Endothelial cell of umbilical vein (primary cell): ENCODE measurements around the gene TSPAN8. TPM values are rescaled to one million over a fixed set of nuclear protein-coding genes. Genes with fewer than 3 reads are reported as not detected.

ENCODE experiments used
- BruUV-seq: library from RNA; stranded (reverse); fragments of 400-500 nt; replicated peaks from 2 replicates; lab custom pipeline; 2021; lab: Mats Ljungman, UMichigan
- CTCF ChIA-PET: fragments of 300-600, 350-600 bp; sonication (Branson Sonifier 250); formaldehyde crosslinking; loops from one replicate; lab custom pipeline; 2021; ENCODE audit warnings: antibody characterized with exemption, inconsistent platforms; lab: Charles Lee
- POLR2A ChIA-PET: fragments of 300-600, 350-600 bp; sonication (Branson Sonifier 250); formaldehyde crosslinking; loops from one replicate; lab custom pipeline; 2021; ENCODE audit warnings: antibody characterized with exemption, inconsistent platforms; lab: Charles Lee
- DNase-seq: peaks from one replicate; pipeline ENCODE4 v3.0.0-alpha.2; 2011; ENCODE audit warnings: low read depth, low spot score
- FAIRE-seq: peaks from 2 replicates; lab custom pipeline; 2011; peaks lifted over from hg19 to GRCh38; lab: Jason Lieb, UNC
- H2AFZ ChIP-seq: 2 replicates; pipeline ENCODE4 v1.6.0; 2012; ENCODE audit warnings: low read depth, low read length, control low read depth, inconsistent platforms
- H3K27ac ChIP-seq: 2 replicates; pipeline ENCODE4 v1.5.1; 2011; ENCODE audit warnings: low read depth, mild to moderate bottlenecking, control low read depth, low read length, moderate library complexity; ENCODE audit not compliant: insufficient read depth
- H3K27me3 ChIP-seq, 2 experiments: 2 replicates each; pipeline versions ENCODE4 v1.6.0 to v1.6.1; 2011; ENCODE audit warnings: low read length in 2 of 2, mixed read lengths in 1 of 2; ENCODE audit not compliant: control insufficient read depth in 2 of 2, insufficient read depth in 2 of 2
- H3K36me3 ChIP-seq, 2 experiments: 2 replicates in 1 of 2; 3 replicates in 1 of 2; pipeline ENCODE4 v1.5.1; 2011; ENCODE audit warnings: low read length in 2 of 2, mild to moderate bottlenecking in 1 of 2, moderate library complexity in 1 of 2; ENCODE audit not compliant: control insufficient read depth in 2 of 2, insufficient read depth in 2 of 2; ENCODE audit errors: extremely low read depth in 1 of 2
- H3K4me1 ChIP-seq: 3 replicates; pipeline ENCODE4 v1.5.1; 2011; ENCODE audit warnings: mild to moderate bottlenecking, low read length; ENCODE audit not compliant: control insufficient read depth, insufficient read depth; ENCODE audit errors: extremely low read depth
- H3K4me2 ChIP-seq: 2 replicates; pipeline ENCODE4 v1.6.1; 2011; ENCODE audit warnings: low read length, control low read depth, mixed read lengths; ENCODE audit not compliant: insufficient read depth
- H3K4me3 ChIP-seq, 3 experiments: fragments of 200-600 bp in 1 of 3; sonication (generic), shearing (Covaris generic) in 1 of 3; replicated peaks in 1 of 3; 2 replicates each; pipeline ENCODE4 v1.5.1; 2011 to 2016; ENCODE audit warnings: control low read depth in 3 of 3, low read length in 3 of 3, mild to moderate bottlenecking in 2 of 3, inconsistent platforms in 1 of 3, low read depth in 1 of 3, moderate library complexity in 1 of 3; ENCODE audit not compliant: insufficient read depth in 1 of 3
- H3K79me2 ChIP-seq: 2 replicates; pipeline ENCODE4 v1.6.0; 2012; ENCODE audit warnings: low read length, inconsistent platforms; ENCODE audit not compliant: control insufficient read depth, insufficient read depth
- H3K9ac ChIP-seq: replicated peaks from 2 replicates; pipeline ENCODE3; 2011; ENCODE audit warnings: low read length, control low read depth; ENCODE audit not compliant: insufficient read depth; ENCODE audit errors: extremely low read depth
- H3K9me1 ChIP-seq: replicated peaks from 3 replicates; pipeline ENCODE4 v1.6.0; 2011; ENCODE audit warnings: mild to moderate bottlenecking, low read length; ENCODE audit not compliant: control insufficient read depth, insufficient read depth; ENCODE audit errors: extremely low read depth
- H3K9me3 ChIP-seq: replicated peaks from 2 replicates; pipeline ENCODE4 v1.5.1; 2012; ENCODE audit warnings: low read length, inconsistent platforms; ENCODE audit not compliant: control insufficient read depth, insufficient read depth
- H4K20me1 ChIP-seq: replicated peaks from 2 replicates; pipeline ENCODE3; 2011; ENCODE audit warnings: mild to moderate bottlenecking, low read length; ENCODE audit not compliant: control insufficient read depth, insufficient read depth; ENCODE audit errors: extremely low read depth
- EZH2 ChIP-seq: IDR thresholded peaks from 2 replicates; pipeline ENCODE4 v1.6.1; 2012; ENCODE audit warnings: borderline replicate concordance, low read depth, mild to moderate bottlenecking, moderate library complexity, low read length, inconsistent platforms; ENCODE audit not compliant: severe bottlenecking
- FOS ChIP-seq: IDR thresholded peaks from 2 replicates; pipeline ENCODE4 v1.6.1; 2011; ENCODE audit warnings: mild to moderate bottlenecking, low read length, moderate library complexity, borderline replicate concordance; ENCODE audit not compliant: insufficient read depth
- GATA2 ChIP-seq: IDR thresholded peaks from 2 replicates; pipeline ENCODE4 v1.7.0; 2011; ENCODE audit warnings: low read depth, mild to moderate bottlenecking, moderate library complexity, mixed read lengths, low read length; ENCODE audit not compliant: insufficient read length, insufficient read depth
- JUN ChIP-seq: IDR thresholded peaks from 2 replicates; pipeline ENCODE4 v1.6.1; 2011; ENCODE audit warnings: borderline replicate concordance, low read depth; ENCODE audit not compliant: insufficient read length, insufficient read depth
- MYC ChIP-seq: IDR thresholded peaks from one replicate; pipeline ENCODE4 v1.6.1; 2011; ENCODE audit warnings: mild to moderate bottlenecking, low read depth, low read length
- POLR2AphosphoS5 ChIP-seq: IDR thresholded peaks from 2 replicates; pipeline ENCODE4 v1.6.1; 2012; ENCODE audit warnings: low read depth, mild to moderate bottlenecking, control low read depth, low read length, moderate library complexity; ENCODE audit not compliant: insufficient read depth
- dilution Hi-C: fragments of 300-500 bp; cut with MboI; formaldehyde crosslinking; loops from one replicate; pipeline ENCODE4 v1.15.0; 2019; ENCODE audit warnings: low sequenced_read_pairs; ENCODE audit not compliant: extremely low pct_ligation_motif_present
- intact Hi-C: fragments of 100-400 bp; cut with micrococcal nuclease; formaldehyde crosslinking; loops from one replicate; pipeline ENCODE4 v1.10.0; 2022
- polyA plus RNA-seq, 4 experiments: library from polyadenylated mRNA; depleted of rRNA in 3 of 4; stranded (reverse) in 3 of 4; unstranded in 1 of 4; fragments of >200 nt; gene quantifications; 2 replicates each; pipeline versions ENCODE4 v1.2.1 to v1.2.3, GENCODE V29; 2011 to 2012; ENCODE audit warnings: missing spikeins in 1 of 4
- total RNA-seq: library from RNA; stranded (reverse); gene quantifications from 2 replicates; pipeline ENCODE4 v1.2.3, GENCODE V29; 2021
- TF ChIP-seq, protein P1 (sequence below), 2 donors: IDR thresholded peaks; 1 replicate in 1 of 2; 2 replicates in 1 of 2; pipeline ENCODE4 v1.5.1; 2011; ENCODE audit warnings: low read length in 2 of 2, mild to moderate bottlenecking in 2 of 2, moderate library complexity in 2 of 2, control low read depth in 1 of 2, inconsistent platforms in 1 of 2, low read depth in 1 of 2; ENCODE audit not compliant: insufficient read depth in 1 of 2; ENCODE audit errors: extremely low read depth in 1 of 2
- TF ChIP-seq, protein P2 (sequence below): IDR thresholded peaks from 2 replicates; pipeline ENCODE4 v1.6.1; 2011; ENCODE audit not compliant: insufficient read depth, insufficient read length

TSPAN8 gene
- total and polyA plus RNA-seq, 2 donors (not counting 3 experiments of a cell fraction or from before 2014, with no cell fraction given): 1.2 to 1.6 TPM

DNA sequence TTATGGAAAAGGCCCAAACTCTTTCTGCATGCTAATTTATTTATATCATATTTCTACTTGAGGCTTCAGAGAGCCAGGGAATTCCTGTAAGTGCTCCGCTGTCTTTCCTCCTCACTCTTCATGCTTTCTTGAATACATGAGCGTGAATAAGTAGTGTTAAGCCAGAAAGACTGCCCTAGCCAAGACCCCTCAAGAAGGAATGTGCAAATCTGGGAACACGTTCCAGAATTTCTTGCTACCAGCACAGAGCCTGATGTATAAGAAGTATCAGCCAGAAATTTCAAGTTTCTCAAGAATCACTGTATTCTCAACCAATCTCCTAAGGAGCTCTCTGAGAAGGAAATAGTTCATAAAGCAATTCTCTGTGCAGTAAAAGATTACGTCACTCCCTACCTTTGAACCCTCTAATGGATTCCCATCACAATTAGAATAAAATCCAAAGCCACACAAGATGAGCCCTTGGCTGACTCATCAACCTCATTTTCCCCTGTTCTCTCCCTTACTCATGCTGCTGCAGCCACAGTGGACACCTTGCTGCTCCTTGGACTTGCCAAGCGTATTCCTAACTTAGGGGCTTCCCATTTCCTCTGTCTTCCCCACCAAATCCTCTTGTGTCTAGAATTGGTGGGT lies 6.9 kb upstream of the TSPAN8 start:
- ChIA-PET CTCF (no interaction called here), POLR2A (no interaction called here)
- no peak for FAIRE-seq

More for the DNA sequence above, 6.9 kb upstream of the TSPAN8 start:
- Histone ChIP-seq H3K27ac (no peak overlapping the region), H3K27me3 (no peaks in the 10 kb centered on the region), H3K79me2 (no peaks in the 10 kb centered on the region), H3K36me3 (no peaks in the 10 kb centered on the region), H2AFZ (no peak overlapping the region), H3K4me3 (no peak overlapping the region), H3K9me1 (no peaks in the 10 kb centered on the region), H3K4me2 (no peak overlapping the region), H3K9ac (no peak overlapping the region), H4K20me1 (no peaks in the 10 kb centered on the region), H3K9me3 (no peaks in the 10 kb centered on the region), H3K4me1 (peaks cover 5% of the 10 kb centered on the region)
- TF ChIP-seq GATA2 (no peak), EZH2 (no peak), MYC (no peak), POLR2AphosphoS5 (no peak), JUN (no peak), FOS (no peak)
- TF ChIP-seq, protein P1, sequence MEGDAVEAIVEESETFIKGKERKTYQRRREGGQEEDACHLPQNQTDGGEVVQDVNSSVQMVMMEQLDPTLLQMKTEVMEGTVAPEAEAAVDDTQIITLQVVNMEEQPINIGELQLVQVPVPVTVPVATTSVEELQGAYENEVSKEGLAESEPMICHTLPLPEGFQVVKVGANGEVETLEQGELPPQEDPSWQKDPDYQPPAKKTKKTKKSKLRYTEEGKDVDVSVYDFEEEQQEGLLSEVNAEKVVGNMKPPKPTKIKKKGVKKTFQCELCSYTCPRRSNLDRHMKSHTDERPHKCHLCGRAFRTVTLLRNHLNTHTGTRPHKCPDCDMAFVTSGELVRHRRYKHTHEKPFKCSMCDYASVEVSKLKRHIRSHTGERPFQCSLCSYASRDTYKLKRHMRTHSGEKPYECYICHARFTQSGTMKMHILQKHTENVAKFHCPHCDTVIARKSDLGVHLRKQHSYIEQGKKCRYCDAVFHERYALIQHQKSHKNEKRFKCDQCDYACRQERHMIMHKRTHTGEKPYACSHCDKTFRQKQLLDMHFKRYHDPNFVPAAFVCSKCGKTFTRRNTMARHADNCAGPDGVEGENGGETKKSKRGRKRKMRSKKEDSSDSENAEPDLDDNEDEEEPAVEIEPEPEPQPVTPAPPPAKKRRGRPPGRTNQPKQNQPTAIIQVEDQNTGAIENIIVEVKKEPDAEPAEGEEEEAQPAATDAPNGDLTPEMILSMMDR (IDR thresholded peaks at IDR 0.05; ENCODE audit: extremely low read depth in 1 of 2, insufficient read depth in 1 of 2, low read depth in 1 of 2, low read length in 2 of 2): no peak
- TF ChIP-seq, protein P2, sequence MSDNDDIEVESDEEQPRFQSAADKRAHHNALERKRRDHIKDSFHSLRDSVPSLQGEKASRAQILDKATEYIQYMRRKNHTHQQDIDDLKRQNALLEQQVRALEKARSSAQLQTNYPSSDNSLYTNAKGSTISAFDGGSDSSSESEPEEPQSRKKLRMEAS: no peak
- intact Hi-C loops (no loop called here), dilution Hi-C loops (no loop called here)
- no peak for DNase-seq
- no TSS peak for BruUV-seq
